Activated naive CD4-positive, alpha-beta T cell treated with anti-CD3 and anti-CD28 coated beads for 36 hours (primary cell): ENCODE measurements around the gene GTF3A. TPM values are rescaled to one million over a fixed set of nuclear protein-coding genes. Genes with fewer than 3 reads are reported as not detected.

Source experiments
- CTCF ChIA-PET: fragments of 350-600 bp; sonication (Branson Sonifier 250); formaldehyde crosslinking; loops from one replicate; lab custom pipeline; 2021; ENCODE audit warnings: antibody characterized with exemption; lab: Charles Lee
- DNase-seq: peaks from one replicate; pipeline ENCODE4 v3.0.0-alpha.2; 2020
- H3K27ac Mint-ChIP-seq: one replicate; pipeline ENCODE4 v1.8.0; 2021; ENCODE audit warnings: mild to moderate bottlenecking, mixed read lengths
- H3K27me3 Mint-ChIP-seq: one replicate; pipeline ENCODE4 v1.8.0; 2021; ENCODE audit warnings: low read depth, mixed read lengths
- H3K36me3 Mint-ChIP-seq: one replicate; pipeline ENCODE4 v1.8.0; 2021; ENCODE audit warnings: low read depth, mixed read lengths
- H3K4me1 Mint-ChIP-seq: one replicate; pipeline ENCODE4 v1.8.0; 2021; ENCODE audit warnings: low read depth, mixed read lengths
- H3K4me3 Mint-ChIP-seq: one replicate; pipeline ENCODE4 v1.8.0; 2021; ENCODE audit warnings: mild to moderate bottlenecking, moderate library complexity, mixed read lengths
- H3K9me3 Mint-ChIP-seq: one replicate; pipeline ENCODE4 v1.8.0; 2021; ENCODE audit warnings: mixed read lengths
- intact Hi-C: fragments of 100-400 bp; cut with micrococcal nuclease; formaldehyde crosslinking; loops from one replicate; pipeline ENCODE4 v1.15.1; 2023
- total RNA-seq, 2 experiments: library from RNA; stranded (reverse); gene quantifications; one replicate each; pipeline ENCODE4 v1.2.3, GENCODE V29; 2021

The GTF3A gene
- total RNA-seq, 2 experiments from 2014 or later = 303 to 314 TPM

- H3K4me1 Mint-ChIP-seq = peaks cover 5% of the 10 kb centered on the region
- no peaks in the 10 kb centered on the region for H3K9me3 Mint-ChIP-seq
- intact Hi-C loops = loop anchor here (1.0 to 5.0 kb wide), 3 partner anchors 53 to 345 kb away; no protein-coding TSS in a partner anchor
- no peak overlapping the region for H3K27ac Mint-ChIP-seq
- H3K27me3 Mint-ChIP-seq = no peaks in the 10 kb centered on the region
- no peaks in the 10 kb centered on the region for H3K36me3 Mint-ChIP-seq
- peak; percentile 63 for DNase-seq
- no peak overlapping the region for H3K4me3 Mint-ChIP-seq
- CTCF ChIA-PET = interaction anchor here (1.2 kb wide), 1 partner anchor 344 kb away, joined by 4 read pairs; no protein-coding TSS in a partner anchor
Measured at GRCh38 chr13:27481766-27482165, 57.3 kb downstream of the GTF3A start.

GRCh38 chr13:27482983-27483382 is 58.6 kb downstream of the GTF3A start:
- no peaks in the 10 kb centered on the region for H3K9me3 Mint-ChIP-seq
- H3K27ac Mint-ChIP-seq = no peak overlapping the region
- CTCF ChIA-PET = interaction anchor here (0.8 kb wide), 1 partner anchor 344 kb away, joined by 3 read pairs; no protein-coding TSS in a partner anchor
- intact Hi-C loops = loop anchor here (5.0 kb wide), 1 partner anchor 101 kb away; no protein-coding TSS in a partner anchor
- no peaks in the 10 kb centered on the region for H3K36me3 Mint-ChIP-seq
- DNase-seq = no peak
- no peaks in the 10 kb centered on the region for H3K27me3 Mint-ChIP-seq
- no peak overlapping the region for H3K4me3 Mint-ChIP-seq
- H3K4me1 Mint-ChIP-seq = no peaks in the 10 kb centered on the region

- no peak overlapping the region for H3K27ac Mint-ChIP-seq
- CTCF ChIA-PET = interaction anchor here (0.8 kb wide), 1 partner anchor 343 kb away, joined by 3 read pairs; no protein-coding TSS in a partner anchor
- no peaks in the 10 kb centered on the region for H3K4me1 Mint-ChIP-seq
- H3K4me3 Mint-ChIP-seq = no peak overlapping the region
- intact Hi-C loops = loop anchor here (5.0 kb wide), 1 partner anchor 101 kb away; no protein-coding TSS in a partner anchor
- DNase-seq = no peak
- no peaks in the 10 kb centered on the region for H3K27me3 Mint-ChIP-seq
- H3K9me3 Mint-ChIP-seq = no peaks in the 10 kb centered on the region
- no peaks in the 10 kb centered on the region for H3K36me3 Mint-ChIP-seq
Measured at GRCh38 chr13:27483421-27483820, 59.0 kb downstream of the GTF3A start.

Other genes with a start within 250 kb of the GTF3A start
- gene RPL21, start 173.1 kb upstream of the GTF3A start, total RNA-seq = 1,000 to 10,000 TPM; 1,766 to 1,839 TPM
- 1 to 10 TPM; 1.5 to 1.6 TPM for gene RASL11A, start 153.8 kb upstream of the GTF3A start, total RNA-seq
- gene MTIF3, start 25.9 kb downstream of the GTF3A start, total RNA-seq = 10 to 100 TPM; 34.0 to 42.1 TPM
- gene LNX2, start 195.9 kb downstream of the GTF3A start, total RNA-seq = 1 to 10 TPM; 5.8 to 6.4 TPM
- gene POLR1D, start 197.3 kb downstream of the GTF3A start, total RNA-seq = 100 to 1,000 TPM; 132 to 142 TPM